PC-3 (cell line): ENCODE results near the gene CDK18.

Experiments
- CTCF ChIP-seq: fragments of 300-600 bp; sonication (generic); conservative IDR thresholded peaks from 2 replicates; pipeline ENCODE4 v1.5.1; 2017; ENCODE audit warnings: antibody characterized with exemption, low read depth, mild to moderate bottlenecking, low read length
- EZH2 ChIP-seq: fragments of 300-600 bp; sonication (generic); IDR thresholded peaks from one replicate; pipeline ENCODE4 v1.6.1; 2017; ENCODE audit warnings: antibody characterized with exemption, mild to moderate bottlenecking, low read length; ENCODE audit not compliant: unreplicated experiment
- EZH2phosphoT487 ChIP-seq: fragments of 300-600 bp; sonication (generic); IDR thresholded peaks from 2 replicates; pipeline ENCODE4 v1.6.1; 2018; ENCODE audit warnings: mild to moderate bottlenecking, antibody characterized with exemption, low read length, borderline replicate concordance

DNA sequence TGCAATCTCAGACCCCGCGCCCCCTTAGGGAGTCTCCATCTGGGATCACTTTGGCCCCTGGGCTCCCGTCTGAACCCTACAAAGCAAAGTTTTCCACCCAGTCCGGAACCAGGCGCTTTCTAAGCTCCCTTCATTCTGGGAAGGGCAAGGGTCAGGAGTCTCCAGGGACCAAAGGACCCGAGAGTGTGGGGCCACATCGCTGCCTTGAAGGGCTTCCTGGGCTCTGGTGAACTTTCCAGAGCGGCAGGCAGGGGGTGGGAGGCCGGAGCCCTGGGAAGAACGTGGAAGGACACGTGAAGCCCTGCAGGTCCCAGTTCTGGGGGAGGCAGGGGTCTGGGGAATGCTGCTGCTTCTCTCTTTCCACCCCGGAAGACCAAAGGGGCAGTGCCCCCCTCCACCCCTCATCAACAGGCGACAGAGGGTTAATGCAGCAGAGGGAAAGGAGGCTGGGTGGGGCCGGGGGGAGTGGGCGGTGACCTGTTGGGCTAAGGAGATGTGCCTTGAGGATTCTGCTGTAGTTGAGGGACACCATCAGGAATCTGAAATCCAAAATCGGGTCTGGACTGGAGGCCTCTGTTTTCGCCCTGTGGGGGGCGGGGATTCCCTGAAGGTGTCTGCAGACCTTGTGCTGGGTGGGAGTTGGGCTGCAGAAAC is 734 bp downstream of the CDK18 start:
- TF ChIP-seq CTCF = no peak
- TF ChIP-seq EZH2 = no peak
- no peak for TF ChIP-seq EZH2phosphoT487
